HG02870 (cell line): ENCODE measurements around the gene MEIS2.

Experiments used
- ATAC-seq: cut with Tn5 transposase; IDR thresholded peaks from one replicate; pipeline ENCODE4 v1.9.1; 2021; ENCODE audit warnings: mild to moderate bottlenecking, moderate library complexity; ENCODE audit not compliant: unreplicated experiment

Gene MEIS2

GRCh38 chr15:36940219-36940618, 160.1 kb downstream of the MEIS2 start:
- ATAC-seq: no peak

GRCh38 chr15:36938764-36939163, 161.6 kb downstream of the MEIS2 start:
- no peak for ATAC-seq

- no peak for ATAC-seq
These were observed 162.2 kb downstream of the MEIS2 start for GRCh38 chr15:36938131-36938530.

GRCh38 chr15:36936613-36937012, 163.7 kb downstream of the MEIS2 start:
- no peak for ATAC-seq

- ATAC-seq: no peak
These were observed 166.9 kb downstream of the MEIS2 start for GRCh38 chr15:36933255-36933990.

- no peak for ATAC-seq
These were observed 168.3 kb downstream of the MEIS2 start for GRCh38 chr15:36932070-36932469.

GRCh38 chr15:36931434-36931833, 168.9 kb downstream of the MEIS2 start:
- no peak for ATAC-seq

- ATAC-seq: no peak
These were observed 173.9 kb downstream of the MEIS2 start for GRCh38 chr15:36926427-36926825.

- no peak for ATAC-seq
These were observed 174.5 kb downstream of the MEIS2 start for GRCh38 chr15:36925653-36926426.

GRCh38 chr15:36925049-36925448, 175.3 kb downstream of the MEIS2 start:
- ATAC-seq: no peak

GRCh38 chr15:36924034-36924433, 176.3 kb downstream of the MEIS2 start:
- no peak for ATAC-seq

- no peak for ATAC-seq
These were observed 178.8 kb downstream of the MEIS2 start for GRCh38 chr15:36921484-36922091.

GRCh38 chr15:36917411-36918267, 182.7 kb downstream of the MEIS2 start:
- no peak for ATAC-seq

- ATAC-seq: no peak
These were observed 185.2 kb downstream of the MEIS2 start for GRCh38 chr15:36914960-36915808.

- no peak for ATAC-seq
These were observed 185.9 kb downstream of the MEIS2 start for GRCh38 chr15:36914466-36914865.

- no peak for ATAC-seq
These were observed 188.0 kb downstream of the MEIS2 start for GRCh38 chr15:36912311-36912712.

- no peak for ATAC-seq
These were observed 188.9 kb downstream of the MEIS2 start for GRCh38 chr15:36911322-36911944.

GRCh38 chr15:36908991-36909390, 191.4 kb downstream of the MEIS2 start:
- no peak for ATAC-seq

GRCh38 chr15:36907295-36907694, 193.1 kb downstream of the MEIS2 start:
- ATAC-seq: no peak

GRCh38 chr15:36905908-36906307, 194.4 kb downstream of the MEIS2 start:
- no peak for ATAC-seq
